HEK293T (cell line): ENCODE measurements around the gene AKIRIN2.

ENCODE experiments used
- ARNT ChIP-seq: fragments of 450-650 bp; IDR thresholded peaks from 2 replicates; pipeline ENCODE4 v1.6.1; 2017; ENCODE audit warnings: mild to moderate bottlenecking
- BHLHE40 ChIP-seq: fragments of 450-650 bp; IDR thresholded peaks from 2 replicates; pipeline ENCODE4 v1.6.1; 2016; ENCODE audit warnings: mild to moderate bottlenecking, moderate library complexity, borderline replicate concordance
- CTBP1 ChIP-seq: fragments of 450-650 bp; IDR thresholded peaks from 2 replicates; pipeline ENCODE4 v1.6.1; 2016; ENCODE audit warnings: borderline replicate concordance
- ELF4 ChIP-seq: fragments of 450-650 bp; IDR thresholded peaks from 2 replicates; pipeline ENCODE4 v1.6.1; 2017; ENCODE audit warnings: antibody characterized with exemption
- FOXA1 ChIP-seq: fragments of 450-650 bp; IDR thresholded peaks from 2 replicates; pipeline ENCODE4 v1.6.1; 2016; ENCODE audit warnings: mild to moderate bottlenecking
- FOXK2 ChIP-seq: fragments of 450-650 bp; IDR thresholded peaks from 2 replicates; pipeline ENCODE4 v1.6.1; 2016; ENCODE audit warnings: mild to moderate bottlenecking
- FOXM1 ChIP-seq: fragments of 450-650 bp; IDR thresholded peaks from 2 replicates; pipeline ENCODE4 v1.6.1; 2017; ENCODE audit warnings: mild to moderate bottlenecking, borderline replicate concordance
- HDGF ChIP-seq: fragments of 450-650 bp; IDR thresholded peaks from 2 replicates; pipeline ENCODE4 v1.6.1; 2017; ENCODE audit warnings: antibody characterized with exemption, borderline replicate concordance
- NFRKB ChIP-seq: fragments of 450-650 bp; IDR thresholded peaks from 2 replicates; pipeline ENCODE4 v1.6.1; 2016; ENCODE audit warnings: mild to moderate bottlenecking, moderate library complexity
- SUZ12 ChIP-seq: fragments of 450-650 bp; IDR thresholded peaks from 2 replicates; pipeline ENCODE4 v1.6.1; 2016; ENCODE audit warnings: mild to moderate bottlenecking

GRCh38 chr6:87654122-87654521 is 47.9 kb downstream of the AKIRIN2 start:
- TF ChIP-seq FOXA1 = no peak
- no peak for TF ChIP-seq FOXK2
- TF ChIP-seq ARNT = no peak
- TF ChIP-seq FOXM1 = no peak
- no peak for TF ChIP-seq SUZ12
- no peak for TF ChIP-seq CTBP1
- TF ChIP-seq BHLHE40 = no peak
- TF ChIP-seq ELF4 = no peak
- TF ChIP-seq HDGF = no peak
- TF ChIP-seq NFRKB = no peak
